HL-60 (cell line): ENCODE measurements around the gene PTPN13.
A peak's percentile ranks its signal among the peaks of the same experiment; 100 is the strongest.

Source experiments
- DNase-seq, 2 experiments: peaks; one replicate each; pipeline ENCODE4 v3.0.0-alpha.2; 2010 to 2020; ENCODE audit warnings: low read depth in 1 of 2, low spot score in 1 of 2
- H3K27ac ChIP-seq: fragments of 250-450 bp; sonication (Bioruptor Pico); replicated peaks from 2 replicates; pipeline ENCODE4 v1.5.1; 2020; ENCODE audit warnings: mild to moderate bottlenecking, moderate library complexity
- H3K27me3 ChIP-seq: fragments of 250-450 bp; sonication (Bioruptor Pico); 2 replicates; pipeline ENCODE4 v1.5.1; 2021; ENCODE audit warnings: mild to moderate bottlenecking, moderate library complexity; ENCODE audit not compliant: insufficient read depth, poor library complexity, severe bottlenecking
- H3K4me3 ChIP-seq: replicated peaks from 2 replicates; pipeline ENCODE4 v1.5.1; 2011; ENCODE audit warnings: mild to moderate bottlenecking, control low read depth, low read length; ENCODE audit not compliant: insufficient read depth
- CTCF ChIP-seq: IDR thresholded peaks from one replicate; pipeline ENCODE4 v1.5.1; 2011; ENCODE audit warnings: low read length, control low read depth, inconsistent platforms; ENCODE audit not compliant: insufficient read depth
- GABPA ChIP-seq: IDR thresholded peaks from 2 replicates; pipeline ENCODE4 v1.6.1; 2012; ENCODE audit warnings: low read depth
- POLR2AphosphoS5 ChIP-seq: IDR thresholded peaks from 2 replicates; pipeline ENCODE4 v1.6.1; 2012; ENCODE audit warnings: low read depth
- REST ChIP-seq: IDR thresholded peaks from 2 replicates; pipeline ENCODE4 v1.6.1; 2012; ENCODE audit warnings: low read depth; ENCODE audit not compliant: insufficient replicate concordance
- SPI1 ChIP-seq: IDR thresholded peaks from 2 replicates; pipeline ENCODE4 v1.6.1; 2012; ENCODE audit warnings: low read depth, mild to moderate bottlenecking, borderline replicate concordance

The PTPN13 gene

GRCh38 chr4:86586626-86587380, 7.3 kb upstream of the PTPN13 start:
- TF ChIP-seq GABPA (no peak), POLR2AphosphoS5 (no peak), CTCF (no peak), REST (no peak), SPI1 (no peak)
- DNase-seq: no peak
- Histone ChIP-seq H3K27ac (no peak overlapping the region), H3K4me3 (no peak overlapping the region), H3K27me3 (no peaks in the 10 kb centered on the region)

GRCh38 chr4:86587381-86588140, 6.6 kb upstream of the PTPN13 start:
- TF ChIP-seq REST (no peak), POLR2AphosphoS5 (no peak), GABPA (no peak), SPI1 (no peak)
- Histone ChIP-seq H3K4me3 (no peak overlapping the region), H3K27me3 (peaks cover 2% of the 10 kb centered on the region), H3K27ac (no peak overlapping the region)
- DNase-seq: no peak

GRCh38 chr4:86592553-86593249, 1.4 kb upstream of the PTPN13 start:
- H3K27me3 ChIP-seq: peaks cover 30% of the 10 kb centered on the region
- H3K27ac ChIP-seq: no peak overlapping the region
- DNase-seq: no peak
- H3K4me3 ChIP-seq: no peak overlapping the region
- no peak for TF ChIP-seq GABPA

- Histone ChIP-seq H3K27me3 (peaks cover 30% of the 10 kb centered on the region), H3K27ac (no peak overlapping the region), H3K4me3 (no peak overlapping the region)
- DNase-seq: peak in 1 of 2 experiments; percentile 23
- no peak for TF ChIP-seq REST
These were observed 677 bp downstream of the PTPN13 start for GRCh38 chr4:86594559-86595425.
